PFSK-1 (cell line): ENCODE measurements around the gene JPH4.

Experiments used
- FOXP2 ChIP-seq: optimal IDR thresholded peaks from 2 replicates; pipeline ENCODE3; 2011; ENCODE audit warnings: borderline replicate concordance, control low read depth, inconsistent platforms; ENCODE audit not compliant: insufficient read depth; ENCODE audit errors: extremely low read length, extremely low read depth
- POLR2AphosphoS5 ChIP-seq: IDR thresholded peaks from 2 replicates; pipeline ENCODE4 v1.6.1; 2012; ENCODE audit warnings: low read depth, mild to moderate bottlenecking, control low read depth, low read length, moderate library complexity
- REST ChIP-seq, 2 experiments: IDR thresholded peaks; 2 replicates each; pipeline versions ENCODE4 v1.6.1 to v1.8.0; 2011 to 2012; ENCODE audit warnings: low read depth in 2 of 2, low read length in 2 of 2, control low read depth in 1 of 2, inconsistent platforms in 1 of 2, mild to moderate bottlenecking in 1 of 2, moderate library complexity in 1 of 2; ENCODE audit not compliant: insufficient read depth in 1 of 2
- SIN3A ChIP-seq: IDR thresholded peaks from 2 replicates; pipeline ENCODE4 v1.6.1; 2012; ENCODE audit warnings: mild to moderate bottlenecking, low read length, moderate library complexity, borderline replicate concordance; ENCODE audit not compliant: insufficient read depth
- TAF1 ChIP-seq: IDR thresholded peaks from 2 replicates; pipeline ENCODE4 v1.6.1; 2012; ENCODE audit warnings: low read length, control low read depth, borderline replicate concordance; ENCODE audit not compliant: insufficient read depth

JPH4 gene

GRCh38 chr14:23539248-23540140, 39.1 kb downstream of the JPH4 start:
- TF ChIP-seq SIN3A (no peak), REST (IDR thresholded peaks at IDR 0.05; ENCODE audit: insufficient read depth in 1 of 2, low read depth in 2 of 2, low read length in 2 of 2) (no peak), FOXP2 (no peak), POLR2AphosphoS5 (no peak), TAF1 (no peak)

DNA sequence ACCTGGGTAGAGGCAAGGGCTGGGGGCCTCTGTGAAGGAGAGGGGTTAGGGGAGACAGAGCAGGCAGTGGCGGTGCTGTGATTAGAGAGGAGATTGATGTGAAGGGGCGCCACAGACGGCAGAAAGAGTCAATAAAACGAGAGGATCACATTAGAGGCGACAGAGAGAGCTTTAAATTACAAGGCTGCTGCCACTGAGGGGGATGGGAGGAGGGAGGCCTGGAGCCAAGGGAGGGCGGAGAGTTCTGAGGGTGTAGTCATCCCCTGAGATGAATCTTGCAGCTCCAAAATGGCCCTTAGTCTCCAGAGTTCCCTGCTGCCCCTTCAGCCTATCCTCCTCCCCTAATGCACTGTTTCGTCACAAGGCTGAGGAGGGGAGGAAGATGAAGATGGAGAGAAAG, 39.8 kb downstream of the JPH4 start:
- TF ChIP-seq REST (IDR thresholded peaks at IDR 0.05; ENCODE audit: insufficient read depth in 1 of 2, low read depth in 2 of 2, low read length in 2 of 2) (no peak), POLR2AphosphoS5 (no peak), SIN3A (no peak), TAF1 (no peak), FOXP2 (no peak)

- TF ChIP-seq SIN3A = no peak
- no peak for TF ChIP-seq POLR2AphosphoS5
- no peak for TF ChIP-seq TAF1
- TF ChIP-seq FOXP2 = no peak
- no peak for TF ChIP-seq REST (IDR thresholded peaks at IDR 0.05; ENCODE audit: insufficient read depth in 1 of 2, low read depth in 2 of 2, low read length in 2 of 2)
Measured at GRCh38 chr14:23538050-23538718, 40.4 kb downstream of the JPH4 start.

DNA sequence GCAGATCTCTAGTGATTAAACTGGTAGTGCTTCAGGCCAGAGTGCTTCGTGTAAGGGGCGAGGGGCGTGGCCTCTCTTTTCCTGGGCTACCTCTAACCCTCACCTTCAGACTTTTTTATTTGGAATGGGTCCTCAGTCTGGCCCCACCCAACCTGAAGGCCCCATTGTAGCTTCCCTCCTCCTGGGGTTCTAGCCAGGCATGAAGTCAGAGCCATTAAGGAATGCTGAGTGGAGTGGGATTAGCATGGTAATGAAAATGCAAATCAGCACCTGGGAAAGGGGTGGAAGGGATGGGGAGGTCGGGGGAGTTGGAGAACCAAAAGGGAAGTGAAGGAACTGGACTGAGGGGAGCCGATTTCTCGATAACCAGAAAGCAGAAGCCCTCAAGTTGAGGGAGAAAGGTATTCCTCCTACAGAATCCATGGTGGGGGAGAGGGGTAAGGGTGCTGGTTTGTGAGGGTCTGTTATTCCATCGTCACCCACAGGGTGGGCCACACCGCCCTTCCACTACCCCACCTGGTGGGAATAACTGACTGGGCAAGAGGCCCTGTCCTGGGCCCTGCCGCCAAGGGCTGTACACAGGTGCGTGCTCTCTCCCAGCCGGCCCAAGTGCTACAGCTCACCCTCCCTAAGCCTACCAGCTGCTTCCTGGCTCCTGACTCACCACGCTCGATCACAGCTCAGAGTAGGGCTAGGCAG, 41.1 kb downstream of the JPH4 start:
- TF ChIP-seq FOXP2 = no peak
- TF ChIP-seq REST (IDR thresholded peaks at IDR 0.05; ENCODE audit: insufficient read depth in 1 of 2, low read depth in 2 of 2, low read length in 2 of 2) = no peak
- TF ChIP-seq SIN3A = no peak
- no peak for TF ChIP-seq POLR2AphosphoS5
- TF ChIP-seq TAF1 = no peak
